Measurements from ENCODE around the gene NME4. TPM values are rescaled to one million over a fixed set of nuclear protein-coding genes. Genes with fewer than 3 reads are reported as not detected.
"Not testable (repeated sequence)": the region's sequence is repeated elsewhere in the genome, so short reads cannot be mapped to it uniquely, and the experiment has no call there.

The NME4 gene
- 157 and 159 TPM in 2 replicates for total RNA-seq (2021)
- Bru-seq, nascent RNA: percentile 56 among the genes with signal in this experiment
- percentile 59 among the genes with signal in this experiment for BruChase-seq, experiment 1, labeled RNA remaining after a 2-hour chase
- BruChase-seq, experiment 2, labeled RNA remaining after a 6-hour chase: percentile 77 among the genes with signal in this experiment
- long read RNA-seq, transcript NME4-211 (6 exons, 1,193 nt): minor isoform, 7 of 786 reads
- long read RNA-seq, transcript NME4-201 (5 exons, 995 nt): major isoform, 114 of 786 reads
- long read RNA-seq, partial matches to known transcripts: 4 of 786 reads
- long read RNA-seq, other reads (novel, unspliced or antisense): 654 of 786 reads

GRCh38 chr16:397135-397661, at the start of gene NME4:
Gene NME4, plus strand, starts transcription at chr16:397199. Its CDS starts 24 bp downstream, at chr16:397223.
- ChIA-PET POLR2A (ENCODE audit: unreplicated experiment) (interaction anchor here (0.5 to 0.7 kb wide), 2 partner anchors 15 to 912 kb away, joined by 14 to 20 read pairs; partner anchors contain the start of gene UBE2I), CTCF (interaction anchor here (0.7 kb wide), 1 partner anchor 271 kb away, joined by 6 read pairs; no protein-coding TSS in a partner anchor)
- peak within 1 kb of the TSS; percentile 94 for H3K4me2 ChIP-seq

GRCh38 chr16:347203-347602, 49.8 kb upstream of the NME4 start:
- H3K27ac ChIP-seq: no peak overlapping the region
- H3K4me3 ChIP-seq: no peak overlapping the region
- H3K4me2 ChIP-seq: no peak overlapping the region
- no TSS peak for BruUV-seq (replicated peaks)
- H3K9me2 ChIP-seq (ENCODE audit: insufficient read depth): no peaks in the 10 kb centered on the region
- H3K79me2 ChIP-seq (ENCODE audit: low read depth): peaks cover 92% of the 10 kb centered on the region
- no peak overlapping the region for H2AFZ ChIP-seq
- no peak for TF ChIP-seq EZH2 (IDR thresholded peaks at IDR 0.05; ENCODE audit: low read depth)
- no peak for TF ChIP-seq CTCF (conservative IDR thresholded peaks at IDR 0.05)
- 0 out of 2 replicates have a peak, but pooled peaks cover 5% of the 10 kb centered on the region for H3K36me3 ChIP-seq (ENCODE audit: low read depth)
- H3K27me3 ChIP-seq (ENCODE audit: insufficient read depth, low read depth): no peaks in the 10 kb centered on the region
- peaks cover 5% of the 10 kb centered on the region; the same call in 1 of the 2 replicates for H3F3A ChIP-seq (ENCODE audit: insufficient read depth, low read depth)
- CTCF ChIA-PET: no interaction called here
- intact Hi-C loops (cut with micrococcal nuclease; ENCODE audit: unreplicated experiment): no loop called here
- no peak for DNase-seq
- POLR2A ChIA-PET (ENCODE audit: unreplicated experiment): no interaction called here
- H3K4me1 ChIP-seq (replicated peaks; ENCODE audit: insufficient read depth): 0 out of 2 replicates have a peak, but pooled peaks cover 5% of the 10 kb centered on the region
- H3K9me3 ChIP-seq (ENCODE audit: insufficient read depth, low read depth): no peaks in the 10 kb centered on the region
- H4K20me1 ChIP-seq (ENCODE audit: insufficient read depth): peaks cover 48% of the 10 kb centered on the region

More at GRCh38 chr16:397135-397661, at the start of gene NME4:
- no TSS peak for BruUV-seq (replicated peaks)
- DNase-seq: no peak
- H2AFZ ChIP-seq: peak within 1 kb of the TSS; percentile 61
- no peaks in the 10 kb centered on the region for H4K20me1 ChIP-seq (ENCODE audit: insufficient read depth)
- no peaks in the 10 kb centered on the region for H3K9me3 ChIP-seq (ENCODE audit: insufficient read depth, low read depth)
- H3K36me3 ChIP-seq (ENCODE audit: low read depth): no peaks in the 10 kb centered on the region
- H3K79me2 ChIP-seq (ENCODE audit: low read depth): 0 out of 2 replicates have a peak, but pooled peaks cover 2% of the 10 kb centered on the region
- peaks cover 16% of the 10 kb centered on the region for H3K4me1 ChIP-seq (replicated peaks; ENCODE audit: insufficient read depth)
- H3K27ac ChIP-seq: no peak within 1 kb of the TSS
- no peaks in the 10 kb centered on the region for H3K9me2 ChIP-seq (ENCODE audit: insufficient read depth)
- TF ChIP-seq CTCF (conservative IDR thresholded peaks at IDR 0.05): no peak
- no peak for TF ChIP-seq EZH2 (IDR thresholded peaks at IDR 0.05; ENCODE audit: low read depth)
- H3F3A ChIP-seq (ENCODE audit: insufficient read depth, low read depth): peaks cover 51% of the 10 kb centered on the region
- peak within 1 kb of the TSS; percentile 60 for H3K4me3 ChIP-seq
- H3K27me3 ChIP-seq (ENCODE audit: insufficient read depth, low read depth): no peaks in the 10 kb centered on the region
- intact Hi-C loops (cut with micrococcal nuclease; ENCODE audit: unreplicated experiment): no loop called here

GRCh38 chr16:348495-348894, 48.5 kb upstream of the NME4 start:
- intact Hi-C loops (cut with micrococcal nuclease; ENCODE audit: unreplicated experiment): not testable (repeated sequence)

More at GRCh38 chr16:348495-348894, 48.5 kb upstream of the NME4 start:
- H3K27me3 ChIP-seq (ENCODE audit: insufficient read depth, low read depth); H3K9me2 ChIP-seq (ENCODE audit: insufficient read depth); H3K27ac ChIP-seq; BruUV-seq (replicated peaks); H3F3A ChIP-seq (ENCODE audit: insufficient read depth, low read depth); H3K9me3 ChIP-seq (ENCODE audit: insufficient read depth, low read depth); DNase-seq; H3K4me1 ChIP-seq (replicated peaks; ENCODE audit: insufficient read depth); CTCF ChIA-PET; H3K36me3 ChIP-seq (ENCODE audit: low read depth); POLR2A ChIA-PET (ENCODE audit: unreplicated experiment); H2AFZ ChIP-seq; H3K4me2 ChIP-seq; H3K4me3 ChIP-seq: not testable (repeated sequence)
- Histone ChIP-seq H3K79me2 (ENCODE audit: low read depth) (peaks cover 79% of the 10 kb centered on the region), H4K20me1 (ENCODE audit: insufficient read depth) (peaks cover 35% of the 10 kb centered on the region)

Measured in PC-9 (cell line).